Measurements from ENCODE around the gene HDAC4. TPM values are rescaled to one million over a fixed set of nuclear protein-coding genes. Genes with fewer than 3 reads are reported as not detected.

HDAC4 gene
- total and polyA plus RNA-seq, 4 donors, result 2.9 to 37.2 (median 4.4) TPM

- Histone ChIP-seq H3K36me3 (ENCODE audit: control insufficient read depth in 4 of 4, insufficient read depth in 3 of 4, low read depth in 1 of 4, low read length in 3 of 4) (no peaks in the 10 kb centered on the region), H3K9ac (ENCODE audit: low read depth in 1 of 2, low read length in 2 of 2) (no peak overlapping the region), H3K4me3 (ENCODE audit: low read depth in 1 of 3, low read length in 3 of 3) (no peak overlapping the region), H3K27me3 (ENCODE audit: control insufficient read depth in 4 of 4, insufficient read depth in 4 of 4, low read length in 3 of 4) (no peaks in the 10 kb centered on the region), H3K27ac (ENCODE audit: low read depth in 1 of 2, low read length in 2 of 2) (no peak overlapping the region), H3K9me3 (ENCODE audit: control insufficient read depth in 4 of 4, low read length in 3 of 4) (peaks cover 0 to 3% (median 0%) of the 10 kb centered on the region in 4 donors), H3K4me1 (ENCODE audit: control insufficient read depth in 4 of 4, insufficient read depth in 4 of 4, low read length in 3 of 4) (peaks cover 0 to 3% (median 0%) of the 10 kb centered on the region in 4 donors)
- DNase-seq (ENCODE audit: low spot score), result no peak
- WGBS, result 79% methylated on average over 5 of the region's 5 CpGs
- TF ChIP-seq HNF4A (conservative IDR thresholded peaks at IDR 0.05), result no peak
- no peak for TF ChIP-seq FOXA1 (IDR thresholded peaks at IDR 0.05)
- TF ChIP-seq NR2F2 (IDR thresholded peaks at IDR 0.05), result no peak
- no peak for TF ChIP-seq MAX (IDR thresholded peaks at IDR 0.05)
- TF ChIP-seq GABPA (IDR thresholded peaks at IDR 0.05 in 1 of 2, conservative IDR thresholded peaks at IDR 0.05 in 1 of 2), result no peak
- TF ChIP-seq FOXA2 (IDR thresholded peaks at IDR 0.05), result no peak
- no peak for TF ChIP-seq RAD21 (IDR thresholded peaks at IDR 0.05)
- TF ChIP-seq SP1 (IDR thresholded peaks at IDR 0.05), result no peak
- TF ChIP-seq HNF4G (IDR thresholded peaks at IDR 0.05), result no peak
- TF ChIP-seq YY1 (IDR thresholded peaks at IDR 0.05), result no peak
- TF ChIP-seq ZBTB33 (IDR thresholded peaks at IDR 0.05), result no peak
These were observed 30.7 kb upstream of the HDAC4 start for GRCh38 chr2:239431536-239431935.

GRCh38 chr2:239429473-239430350 is 28.9 kb upstream of the HDAC4 start:
- Histone ChIP-seq H3K27me3 (ENCODE audit: control insufficient read depth in 4 of 4, insufficient read depth in 4 of 4, low read length in 3 of 4) (no peaks in the 10 kb centered on the region), H3K4me3 (ENCODE audit: low read depth in 1 of 3, low read length in 3 of 3) (no peak overlapping the region), H3K36me3 (ENCODE audit: control insufficient read depth in 4 of 4, insufficient read depth in 3 of 4, low read depth in 1 of 4, low read length in 3 of 4) (no peaks in the 10 kb centered on the region), H3K4me1 (ENCODE audit: control insufficient read depth in 4 of 4, insufficient read depth in 4 of 4, low read length in 3 of 4) (peaks cover 0 to 3% (median 0%) of the 10 kb centered on the region in 4 donors), H3K9ac (ENCODE audit: low read depth in 1 of 2, low read length in 2 of 2) (no peak overlapping the region), H3K9me3 (ENCODE audit: control insufficient read depth in 4 of 4, low read length in 3 of 4) (no peaks in the 10 kb centered on the region), H3K27ac (ENCODE audit: low read depth in 1 of 2, low read length in 2 of 2) (no peak overlapping the region)
- TF ChIP-seq CTCF (IDR thresholded peaks at IDR 0.05; ENCODE audit: low read depth, low read length, missing input control) (no peak), ZBTB33 (IDR thresholded peaks at IDR 0.05) (no peak), FOXA1 (IDR thresholded peaks at IDR 0.05) (no peak), RAD21 (IDR thresholded peaks at IDR 0.05) (no peak), HNF4A (conservative IDR thresholded peaks at IDR 0.05) (peak; percentile 15 to 56), RXRA (IDR thresholded peaks at IDR 0.05) (peak; percentile 40 to 48), EGR1 (IDR thresholded peaks at IDR 0.05; ENCODE audit: low read depth in 2 of 2) (no peak), REST (IDR thresholded peaks at IDR 0.05) (no peak), NR2F2 (IDR thresholded peaks at IDR 0.05) (peak; percentile 53), MAX (IDR thresholded peaks at IDR 0.05) (no peak), ATF3 (IDR thresholded peaks at IDR 0.05) (no peak), JUND (IDR thresholded peaks at IDR 0.05) (no peak), TAF1 (conservative IDR thresholded peaks at IDR 0.05) (no peak), FOXA2 (IDR thresholded peaks at IDR 0.05) (peak; percentile 45), YY1 (IDR thresholded peaks at IDR 0.05) (no peak), HNF4G (IDR thresholded peaks at IDR 0.05) (no peak), SP1 (IDR thresholded peaks at IDR 0.05) (no peak), GABPA (IDR thresholded peaks at IDR 0.05 in 1 of 2, conservative IDR thresholded peaks at IDR 0.05 in 1 of 2) (no peak)
- 55% methylated on average over 12 of the region's 12 CpGs for WGBS
- no peak for DNase-seq (ENCODE audit: low spot score)
